Smooth muscle cell of the brain vasculature (primary cell): ENCODE results near the gene ME3.
"Not testable (repeated sequence)": the region's sequence is repeated elsewhere in the genome, so short reads cannot be mapped to it uniquely, and the experiment has no call there.

Experiments
- DNase-seq: peaks from one replicate; pipeline ENCODE4 v3.0.0-alpha.2; 2012; ENCODE audit warnings: low read depth, low spot score

ME3 gene

GRCh38 chr11:86559311-86559945 lies 113.0 kb downstream of the ME3 start:
- peak; percentile 53 for DNase-seq

GRCh38 chr11:86558841-86559240 lies 113.6 kb downstream of the ME3 start:
- no peak for DNase-seq

- DNase-seq: no peak
Observed at GRCh38 chr11:86558207-86558606, 114.2 kb downstream of the ME3 start.

GRCh38 chr11:86555866-86556265 lies 116.5 kb downstream of the ME3 start:
- DNase-seq: no peak

- no peak for DNase-seq
Observed at GRCh38 chr11:86555401-86555800, 117.0 kb downstream of the ME3 start.

GRCh38 chr11:86553265-86553664 lies 119.2 kb downstream of the ME3 start:
- DNase-seq: no peak

- peak; percentile 70 for DNase-seq
Observed at GRCh38 chr11:86551288-86552092, 120.9 kb downstream of the ME3 start.

GRCh38 chr11:86550757-86551156 lies 121.7 kb downstream of the ME3 start:
- no peak for DNase-seq

- no peak for DNase-seq
Observed at GRCh38 chr11:86548271-86548917, 124.0 kb downstream of the ME3 start.

- no peak for DNase-seq
Observed at GRCh38 chr11:86547727-86548126, 124.7 kb downstream of the ME3 start.

GRCh38 chr11:86541299-86541698 lies 131.1 kb downstream of the ME3 start:
- not testable (repeated sequence) for DNase-seq

- DNase-seq: no peak
Observed at GRCh38 chr11:86538223-86538548, 134.2 kb downstream of the ME3 start.

- no peak for DNase-seq
Observed at GRCh38 chr11:86537541-86538222, 134.7 kb downstream of the ME3 start.

GRCh38 chr11:86535773-86536172 lies 136.6 kb downstream of the ME3 start:
- no peak for DNase-seq

- DNase-seq: no peak
Observed at GRCh38 chr11:86524620-86525352, 147.6 kb downstream of the ME3 start.

- peak; percentile 74 for DNase-seq
Observed at GRCh38 chr11:86523738-86524619, 148.4 kb downstream of the ME3 start.

GRCh38 chr11:86522512-86522911 lies 149.9 kb downstream of the ME3 start:
- not testable (repeated sequence) for DNase-seq

GRCh38 chr11:86519064-86519911 lies 153.1 kb downstream of the ME3 start:
- DNase-seq: no peak

- no peak for DNase-seq
Observed at GRCh38 chr11:86518211-86518610, 154.2 kb downstream of the ME3 start.

GRCh38 chr11:86517557-86517956 lies 154.9 kb downstream of the ME3 start:
- no peak for DNase-seq
